Activated CD8-positive, alpha-beta T cell treated with anti-CD3 and anti-CD28 coated beads, Interleukin-2, amount 10 ng/mL, durations not matched to agents 7 days and 5 days (primary cell): ENCODE data around the gene GHRH. TPM values are rescaled to one million over a fixed set of nuclear protein-coding genes. Genes with fewer than 3 reads are reported as not detected.

Source experiments
- ATAC-seq: fragments of 150-1000 bp; cut with Tn5 transposase; one replicate; pipeline ENCODE4 v1.10.0; 2021; ENCODE audit warnings: moderate library complexity
- CTCF ChIA-PET: fragments of 350-600 bp; sonication (Branson Sonifier 250); formaldehyde crosslinking; loops from one replicate; lab custom pipeline; 2021; ENCODE audit warnings: antibody characterized with exemption; lab: Charles Lee
- POLR2A ChIA-PET: fragments of 350-600 bp; sonication (Branson Sonifier 250); formaldehyde crosslinking; loops from one replicate; lab custom pipeline; 2021; ENCODE audit warnings: antibody characterized with exemption; lab: Charles Lee
- DNase-seq: peaks from one replicate; pipeline ENCODE4 v3.0.0-alpha.2; 2020
- H3K27ac Mint-ChIP-seq: one replicate; pipeline ENCODE4 v1.8.0; 2021; ENCODE audit warnings: mild to moderate bottlenecking, mixed read lengths
- H3K27me3 Mint-ChIP-seq: one replicate; pipeline ENCODE4 v1.8.0; 2021; ENCODE audit warnings: low read depth, mixed read lengths
- H3K36me3 Mint-ChIP-seq: one replicate; pipeline ENCODE4 v1.8.0; 2021; ENCODE audit warnings: low read depth, mixed read lengths
- H3K4me1 Mint-ChIP-seq: one replicate; pipeline ENCODE4 v1.8.0; 2021; ENCODE audit warnings: low read depth, mixed read lengths
- H3K4me3 Mint-ChIP-seq: one replicate; pipeline ENCODE4 v1.8.0; 2021; ENCODE audit warnings: mild to moderate bottlenecking, mixed read lengths
- H3K9me3 Mint-ChIP-seq: one replicate; pipeline ENCODE4 v1.8.0; 2022; ENCODE audit warnings: mixed read lengths; ENCODE audit not compliant: insufficient read depth
- total RNA-seq, 2 experiments: library from RNA; stranded (reverse); gene quantifications; one replicate each; pipeline ENCODE4 v1.2.3, GENCODE V29; 2021

The GHRH gene
- total RNA-seq, 2 experiments from 2014 or later, result not detected

GRCh38 chr20:37274851-37275524, 13.4 kb upstream of the GHRH start:
- POLR2A ChIA-PET, result no interaction called here
- no peak overlapping the region for H3K27ac Mint-ChIP-seq

GRCh38 chr20:37273988-37274387, 12.4 kb upstream of the GHRH start:
- CTCF ChIA-PET, result interaction anchor here (1.4 kb wide), 1 partner anchor 111 kb away, joined by 6 read pairs; no protein-coding TSS in a partner anchor
- POLR2A ChIA-PET, result no interaction called here
- DNase-seq (no peak), ATAC-seq (no peak)
- Mint-ChIP-seq H3K27ac (no peak overlapping the region), H3K9me3 (no peaks in the 10 kb centered on the region), H3K36me3 (no peaks in the 10 kb centered on the region), H3K27me3 (no peaks in the 10 kb centered on the region), H3K4me3 (no peak overlapping the region), H3K4me1 (peaks cover 14% of the 10 kb centered on the region)

More at GRCh38 chr20:37274851-37275524, 13.4 kb upstream of the GHRH start:
- H3K4me1 Mint-ChIP-seq, result peaks cover 10% of the 10 kb centered on the region
- no peak for ATAC-seq
- H3K9me3 Mint-ChIP-seq, result no peaks in the 10 kb centered on the region
- CTCF ChIA-PET, result interaction anchor here (1.1 to 1.2 kb wide), 2 partner anchors 10 to 258 kb away, joined by 3 to 5 read pairs; no protein-coding TSS in a partner anchor
- H3K36me3 Mint-ChIP-seq, result no peaks in the 10 kb centered on the region
- no peak overlapping the region for H3K4me3 Mint-ChIP-seq
- DNase-seq, result no peak
- H3K27me3 Mint-ChIP-seq, result peaks cover 2% of the 10 kb centered on the region

GRCh38 chr20:37271421-37271768, 9.8 kb upstream of the GHRH start:
- ChIA-PET CTCF (interaction anchor here (3.6 to 3.9 kb wide), 2 partner anchors 113 to 263 kb away, joined by 29 to 35 read pairs; no protein-coding TSS in a partner anchor), POLR2A (no interaction called here)
- H3K27me3 Mint-ChIP-seq, result no peaks in the 10 kb centered on the region
- H3K27ac Mint-ChIP-seq, result no peak overlapping the region
- no peaks in the 10 kb centered on the region for H3K9me3 Mint-ChIP-seq
- no peak overlapping the region for H3K4me3 Mint-ChIP-seq
- ATAC-seq (no peak), DNase-seq (no peak)
- peaks cover 7% of the 10 kb centered on the region for H3K4me1 Mint-ChIP-seq
- no peaks in the 10 kb centered on the region for H3K36me3 Mint-ChIP-seq

- no peak overlapping the region for H3K27ac Mint-ChIP-seq
- H3K9me3 Mint-ChIP-seq, result no peaks in the 10 kb centered on the region
- no peak for DNase-seq
- CTCF ChIA-PET, result interaction anchor here (0.7 to 3.9 kb wide), 7 partner anchors 17 to 263 kb away, joined by 3 to 35 read pairs (median 5); no protein-coding TSS in a partner anchor
- POLR2A ChIA-PET, result no interaction called here
- H3K27me3 Mint-ChIP-seq, result no peaks in the 10 kb centered on the region
- H3K4me3 Mint-ChIP-seq, result no peak overlapping the region
- no peaks in the 10 kb centered on the region for H3K36me3 Mint-ChIP-seq
- H3K4me1 Mint-ChIP-seq, result peaks cover 7% of the 10 kb centered on the region
- ATAC-seq, result no peak
Measured at GRCh38 chr20:37270576-37271420, 9.2 kb upstream of the GHRH start.

GRCh38 chr20:37267667-37268313, 6.2 kb upstream of the GHRH start:
- peaks cover 8% of the 10 kb centered on the region for H3K4me1 Mint-ChIP-seq
- H3K27ac Mint-ChIP-seq, result no peak overlapping the region
- ChIA-PET CTCF (interaction anchor here (0.9 to 3.6 kb wide), 5 partner anchors 73 to 507 kb away, joined by 3 to 35 read pairs (median 5); no protein-coding TSS in a partner anchor), POLR2A (interaction anchor here (0.6 to 0.7 kb wide), 2 partner anchors 260 to 268 kb away, joined by 3 to 4 read pairs; partner anchors contain the start of gene BLCAP)
- DNase-seq, result no peak
- H3K9me3 Mint-ChIP-seq, result no peaks in the 10 kb centered on the region
- no peak overlapping the region for H3K4me3 Mint-ChIP-seq
- no peaks in the 10 kb centered on the region for H3K27me3 Mint-ChIP-seq
- ATAC-seq, result no peak
- no peaks in the 10 kb centered on the region for H3K36me3 Mint-ChIP-seq

GRCh38 chr20:37266940-37267666, 5.5 kb upstream of the GHRH start:
- DNase-seq, result no peak
- peaks cover 8% of the 10 kb centered on the region for H3K4me1 Mint-ChIP-seq
- no peaks in the 10 kb centered on the region for H3K36me3 Mint-ChIP-seq
- no peak for ATAC-seq
- no peaks in the 10 kb centered on the region for H3K9me3 Mint-ChIP-seq
- ChIA-PET POLR2A (interaction anchor here (0.6 kb wide), 1 partner anchor 268 kb away, joined by 4 read pairs; no protein-coding TSS in a partner anchor), CTCF (interaction anchor here (1.2 to 1.5 kb wide), 3 partner anchors 118 to 271 kb away, joined by 3 to 5 read pairs (median 3); no protein-coding TSS in a partner anchor)
- H3K27me3 Mint-ChIP-seq, result no peaks in the 10 kb centered on the region
- no peak overlapping the region for H3K4me3 Mint-ChIP-seq
- H3K27ac Mint-ChIP-seq, result no peak overlapping the region

GRCh38 chr20:37265152-37265551, 3.5 kb upstream of the GHRH start:
- Mint-ChIP-seq H3K4me3 (no peak overlapping the region), H3K27me3 (peaks cover 5% of the 10 kb centered on the region), H3K36me3 (no peaks in the 10 kb centered on the region), H3K27ac (no peak overlapping the region), H3K9me3 (no peaks in the 10 kb centered on the region), H3K4me1 (peaks cover 8% of the 10 kb centered on the region)
- CTCF ChIA-PET, result interaction anchor here (0.6 to 1.1 kb wide), 7 partner anchors 10 to 293 kb away, joined by 3 to 5 read pairs (median 3); no protein-coding TSS in a partner anchor
- peak; percentile 50 for DNase-seq
- POLR2A ChIA-PET, result no interaction called here
- peak; percentile 54 for ATAC-seq

- no peak for ATAC-seq
- POLR2A ChIA-PET, result no interaction called here
Measured at GRCh38 chr20:37263686-37264085, 2.1 kb upstream of the GHRH start.

GRCh38 chr20:37262505-37262904, 891 bp upstream of the GHRH start:
- H3K36me3 Mint-ChIP-seq, result no peaks in the 10 kb centered on the region
- DNase-seq (no peak), ATAC-seq (no peak)
- no peaks in the 10 kb centered on the region for H3K9me3 Mint-ChIP-seq
- peaks cover 3% of the 10 kb centered on the region for H3K4me1 Mint-ChIP-seq
- H3K27me3 Mint-ChIP-seq, result peaks cover 13% of the 10 kb centered on the region
- no peak overlapping the region for H3K27ac Mint-ChIP-seq
- ChIA-PET CTCF (interaction anchor here (1.2 kb wide), 1 partner anchor 121 kb away, joined by 4 read pairs; no protein-coding TSS in a partner anchor), POLR2A (no interaction called here)
- H3K4me3 Mint-ChIP-seq, result no peak overlapping the region

More at GRCh38 chr20:37263686-37264085, 2.1 kb upstream of the GHRH start:
- H3K36me3 Mint-ChIP-seq, result no peaks in the 10 kb centered on the region
- H3K4me1 Mint-ChIP-seq, result peaks cover 3% of the 10 kb centered on the region
- no peaks in the 10 kb centered on the region for H3K9me3 Mint-ChIP-seq
- CTCF ChIA-PET, result no interaction called here
- no peak for DNase-seq
- H3K4me3 Mint-ChIP-seq, result no peak overlapping the region
- H3K27me3 Mint-ChIP-seq, result peaks cover 13% of the 10 kb centered on the region
- no peak overlapping the region for H3K27ac Mint-ChIP-seq

- ChIA-PET POLR2A (no interaction called here), CTCF (no interaction called here)
- no peak for ATAC-seq
- Mint-ChIP-seq H3K4me1 (peaks cover 3% of the 10 kb centered on the region), H3K4me3 (no peak overlapping the region), H3K27me3 (peaks cover 14% of the 10 kb centered on the region), H3K27ac (no peak overlapping the region), H3K36me3 (no peaks in the 10 kb centered on the region), H3K9me3 (no peaks in the 10 kb centered on the region)
- no peak for DNase-seq
Measured at GRCh38 chr20:37260923-37261322, 691 bp downstream of the GHRH start.

GRCh38 chr20:37259865-37260264, 1.7 kb downstream of the GHRH start:
- ChIA-PET CTCF (interaction anchor here (1.8 kb wide), 1 partner anchor 68 kb away, joined by 6 read pairs; no protein-coding TSS in a partner anchor), POLR2A (no interaction called here)
- Mint-ChIP-seq H3K9me3 (no peaks in the 10 kb centered on the region), H3K4me1 (peaks cover 1% of the 10 kb centered on the region), H3K36me3 (no peaks in the 10 kb centered on the region), H3K27me3 (peaks cover 15% of the 10 kb centered on the region), H3K27ac (no peak overlapping the region), H3K4me3 (no peak overlapping the region)
- ATAC-seq, result no peak
- DNase-seq, result no peak
